NT2/D1 (cell line): Measurements from ENCODE around the gene NLGN1.

ENCODE experiments used
- SUZ12 ChIP-seq: IDR thresholded peaks from 2 replicates; pipeline ENCODE4 v1.6.1; 2011; ENCODE audit not compliant: insufficient read length, insufficient read depth; ENCODE audit errors: extremely low read depth
- YY1 ChIP-seq: IDR thresholded peaks from 2 replicates; pipeline ENCODE4 v1.6.1; 2011; ENCODE audit not compliant: insufficient read length, insufficient read depth
- ZNF274 ChIP-seq: IDR thresholded peaks from 2 replicates; pipeline ENCODE4 v1.6.1; 2011; ENCODE audit warnings: mild to moderate bottlenecking, low read depth, low read length

DNA sequence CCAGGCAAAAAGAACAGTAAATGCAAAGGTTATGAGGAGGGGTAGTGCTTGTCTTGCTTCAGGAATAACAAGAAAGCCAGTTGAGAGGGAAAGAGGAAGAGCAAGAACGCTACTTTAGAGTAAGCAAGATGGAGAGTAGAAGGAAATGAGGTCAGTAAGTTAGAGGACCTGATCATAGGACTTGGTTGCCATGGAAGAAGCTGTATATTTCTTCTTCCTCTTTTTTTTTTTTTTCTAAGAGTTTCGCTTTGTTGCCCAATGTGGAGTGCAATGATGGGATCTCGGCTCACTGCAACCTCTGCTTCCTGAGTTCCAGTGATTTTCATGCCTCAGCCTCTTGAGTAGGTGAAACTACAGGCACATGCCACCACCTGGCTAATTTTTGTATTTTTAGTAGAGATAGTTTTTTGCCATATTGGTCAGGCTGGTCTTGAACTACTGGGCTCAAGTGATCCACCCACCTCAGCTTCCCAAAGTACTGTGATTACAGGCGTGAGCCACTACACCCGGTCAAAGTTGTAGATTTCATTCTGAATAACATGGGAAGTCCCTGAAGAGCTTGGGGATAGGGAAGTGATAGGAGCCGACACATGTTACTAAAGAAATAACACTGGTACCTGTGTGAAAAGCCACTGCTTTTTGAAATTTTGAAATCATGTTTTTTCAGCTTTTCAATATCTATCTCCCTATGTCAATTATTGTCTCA, 933.7 kb downstream of the NLGN1 start:
- TF ChIP-seq ZNF274 (no peak), SUZ12 (no peak), YY1 (no peak)
